ENCODE results near the gene RNASE11. TPM values are rescaled to one million over a fixed set of nuclear protein-coding genes. Genes with fewer than 3 reads are reported as not detected.
"Not testable (repeated sequence)": the region's sequence is repeated elsewhere in the genome, so short reads cannot be mapped to it uniquely, and the experiment has no call there.

Gene RNASE11
- total and polyA plus RNA-seq, 11 donors = not detected

DNA sequence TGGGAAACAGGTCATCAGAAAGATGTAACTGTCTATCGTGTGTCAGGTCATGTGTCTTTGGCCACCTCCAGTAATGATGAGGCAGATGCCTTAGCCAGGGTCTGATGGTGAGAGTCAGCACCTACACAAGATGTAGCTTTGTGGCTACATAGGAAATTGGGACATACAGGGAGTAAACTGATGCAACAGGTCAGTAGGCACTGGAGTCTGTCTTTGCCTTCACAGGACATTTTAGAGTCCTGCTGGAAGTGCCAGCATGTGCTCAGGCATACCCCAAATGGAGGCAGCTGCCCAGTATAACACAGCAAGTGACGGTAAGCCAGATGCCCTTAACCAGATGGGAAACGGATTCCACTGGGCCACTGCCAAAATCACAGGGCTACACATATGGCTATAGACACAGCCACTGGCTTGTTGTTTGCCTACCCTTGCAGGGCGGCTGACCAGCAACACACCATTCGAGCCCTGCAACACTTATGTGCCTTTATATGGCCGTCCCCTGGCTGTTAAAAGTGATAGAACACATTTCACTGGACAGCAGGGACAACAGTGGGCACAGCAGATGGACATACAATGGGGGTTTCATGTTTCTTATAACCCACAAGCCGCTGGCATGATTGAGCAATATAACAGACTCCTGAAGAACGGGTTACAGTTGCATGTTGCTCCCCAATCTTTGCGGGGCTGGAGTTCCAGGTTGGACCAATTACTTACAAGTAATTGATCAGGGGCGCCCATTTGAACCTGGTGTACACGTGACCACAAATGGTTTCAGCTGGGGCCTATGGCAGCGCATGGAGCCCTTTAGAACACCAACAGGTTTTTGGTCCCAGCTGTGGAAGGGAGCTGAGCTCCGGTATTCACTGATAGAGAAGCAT lies 16.3 kb upstream of the RNASE11 start:
- no peak overlapping the region for H3K27ac ChIP-seq
- H3K36me3 ChIP-seq = no peaks in the 10 kb centered on the region
- H3K4me3 ChIP-seq = no peak overlapping the region
- H3K9me3 ChIP-seq = no peaks in the 10 kb centered on the region
- DNase-seq (no peak), ATAC-seq (no peak)
- no peaks in the 10 kb centered on the region for H3K27me3 ChIP-seq
- intact Hi-C loops (cut with DNase I) = loop anchor here in 2 of 10 donors (10.0 kb wide), 1 partner anchor 149 kb away; the partner anchor contains the start of genes APEX1 (in 2 of the 2) and OSGEP (in 2 of the 2)
- TF ChIP-seq, protein P1, sequence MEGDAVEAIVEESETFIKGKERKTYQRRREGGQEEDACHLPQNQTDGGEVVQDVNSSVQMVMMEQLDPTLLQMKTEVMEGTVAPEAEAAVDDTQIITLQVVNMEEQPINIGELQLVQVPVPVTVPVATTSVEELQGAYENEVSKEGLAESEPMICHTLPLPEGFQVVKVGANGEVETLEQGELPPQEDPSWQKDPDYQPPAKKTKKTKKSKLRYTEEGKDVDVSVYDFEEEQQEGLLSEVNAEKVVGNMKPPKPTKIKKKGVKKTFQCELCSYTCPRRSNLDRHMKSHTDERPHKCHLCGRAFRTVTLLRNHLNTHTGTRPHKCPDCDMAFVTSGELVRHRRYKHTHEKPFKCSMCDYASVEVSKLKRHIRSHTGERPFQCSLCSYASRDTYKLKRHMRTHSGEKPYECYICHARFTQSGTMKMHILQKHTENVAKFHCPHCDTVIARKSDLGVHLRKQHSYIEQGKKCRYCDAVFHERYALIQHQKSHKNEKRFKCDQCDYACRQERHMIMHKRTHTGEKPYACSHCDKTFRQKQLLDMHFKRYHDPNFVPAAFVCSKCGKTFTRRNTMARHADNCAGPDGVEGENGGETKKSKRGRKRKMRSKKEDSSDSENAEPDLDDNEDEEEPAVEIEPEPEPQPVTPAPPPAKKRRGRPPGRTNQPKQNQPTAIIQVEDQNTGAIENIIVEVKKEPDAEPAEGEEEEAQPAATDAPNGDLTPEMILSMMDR (IDR thresholded peaks at IDR 0.05) = no peak
- no peak for TF ChIP-seq POLR2A (IDR thresholded peaks at IDR 0.05)
- WGBS, 4 donors = 78 to 86% (median 80%) methylated on average over 12 to 13 of the region's 13 CpGs
- H3K4me1 ChIP-seq = peaks cover 0 to 3% (median 0%) of the 10 kb centered on the region in 12 donors

DNA sequence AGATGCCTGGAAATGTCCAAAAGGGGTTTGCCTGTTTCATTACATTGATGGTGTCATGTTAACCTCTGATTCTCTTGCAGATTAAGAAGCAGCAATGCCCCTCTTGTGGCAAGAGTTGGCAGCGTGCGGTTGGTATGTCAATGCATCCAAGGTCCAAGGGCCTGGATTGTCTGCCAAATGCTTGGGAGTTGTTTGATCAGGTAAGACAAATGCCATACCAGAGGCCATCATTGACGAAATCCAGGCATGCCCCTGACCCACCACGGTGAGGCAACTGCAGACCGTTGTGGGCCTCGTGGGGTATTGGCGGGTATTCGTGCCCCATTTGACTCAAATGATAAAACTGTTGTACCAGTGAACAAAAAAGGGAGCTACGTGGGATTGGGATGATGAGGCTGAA lies 14.8 kb upstream of the RNASE11 start:
- TF ChIP-seq, protein P1 (IDR thresholded peaks at IDR 0.05) = no peak
- TF ChIP-seq POLR2A (IDR thresholded peaks at IDR 0.05) = no peak
- no peaks in the 10 kb centered on the region for H3K9me3 ChIP-seq
- H3K36me3 ChIP-seq = no peaks in the 10 kb centered on the region
- H3K4me3 ChIP-seq = no peak overlapping the region
- no peaks in the 10 kb centered on the region for H3K4me1 ChIP-seq
- 86 to 92% (median 91%) methylated on average over 9 of the region's 9 CpGs for WGBS, 4 donors
- no peaks in the 10 kb centered on the region for H3K27me3 ChIP-seq
- DNase-seq = no peak
- no peak overlapping the region for H3K27ac ChIP-seq
- intact Hi-C loops (cut with DNase I) = loop anchor here in 2 of 10 donors (10.0 kb wide), 1 partner anchor 148 kb away; the partner anchor contains the start of genes APEX1 (in 2 of the 2) and OSGEP (in 2 of the 2)
- no peak for ATAC-seq

DNA sequence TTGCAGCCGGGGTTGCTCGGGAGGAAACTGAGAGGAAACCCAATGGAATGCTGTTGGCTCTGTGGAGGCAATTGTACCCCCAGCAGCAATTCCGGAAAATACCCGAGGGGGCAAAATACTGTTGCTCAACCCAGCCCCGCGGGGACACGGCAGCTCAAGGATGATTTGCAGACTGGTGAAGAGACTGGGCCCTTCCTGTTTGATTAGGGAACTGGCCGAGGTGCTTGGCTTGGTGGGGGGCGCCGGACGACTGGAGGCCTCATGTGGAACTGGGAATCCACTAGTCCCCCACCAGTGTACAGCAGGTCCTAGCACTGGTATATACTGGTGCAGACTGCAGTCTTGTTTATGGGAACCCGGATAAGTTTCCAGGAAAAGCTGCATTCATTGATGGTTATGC lies 13.7 kb upstream of the RNASE11 start:
- WGBS, 4 donors = 67 to 85% (median 73%) methylated on average over 8 to 12 of the region's 12 CpGs

DNA sequence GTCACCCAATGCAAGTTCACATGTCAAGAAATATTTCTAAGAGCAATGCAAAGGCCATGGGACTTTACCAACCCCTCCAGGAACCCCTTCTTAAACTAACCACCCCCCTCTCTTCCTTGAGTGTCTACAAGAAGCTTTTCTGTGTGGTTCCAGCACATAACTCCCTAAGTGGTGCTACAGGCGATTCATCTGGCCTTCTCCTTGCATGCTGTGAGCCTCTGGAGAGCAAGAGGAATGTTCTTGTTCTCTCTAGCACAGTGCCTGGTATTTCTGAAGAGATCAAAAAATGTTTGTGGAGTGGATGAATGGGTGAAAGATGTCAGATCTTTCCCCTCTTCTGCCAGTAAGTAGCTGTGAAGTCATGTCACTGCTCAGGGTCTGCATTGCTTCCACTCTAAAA lies 9.3 kb upstream of the RNASE11 start:
- TF ChIP-seq, protein P1 (IDR thresholded peaks at IDR 0.05) = no peak
- no peak for TF ChIP-seq POLR2A (IDR thresholded peaks at IDR 0.05)
- Histone ChIP-seq H3K27me3 (no peaks in the 10 kb centered on the region), H3K4me1 (no peaks in the 10 kb centered on the region), H3K36me3 (no peaks in the 10 kb centered on the region), H3K4me3 (no peak overlapping the region), H3K9me3 (no peaks in the 10 kb centered on the region), H3K27ac (no peak overlapping the region)
- ATAC-seq = no peak
- 68 to 84% (median 76%) methylated on average over 1 of the region's 1 CpG for WGBS, 4 donors
- no peak for DNase-seq
- intact Hi-C loops (cut with DNase I) = no loop called here

More for the DNA sequence above, 13.7 kb upstream of the RNASE11 start:
- H3K27ac ChIP-seq = no peak overlapping the region
- H3K36me3 ChIP-seq = no peaks in the 10 kb centered on the region
- no peak for TF ChIP-seq POLR2A (IDR thresholded peaks at IDR 0.05)
- TF ChIP-seq, protein P1 (IDR thresholded peaks at IDR 0.05) = no peak
- no peaks in the 10 kb centered on the region for H3K4me1 ChIP-seq
- intact Hi-C loops (cut with DNase I) = loop anchor here in 2 of 10 donors (10.0 kb wide), 1 partner anchor 147 kb away; the partner anchor contains the start of genes APEX1 (in 2 of the 2) and OSGEP (in 2 of the 2)
- H3K9me3 ChIP-seq = no peaks in the 10 kb centered on the region
- no peaks in the 10 kb centered on the region for H3K27me3 ChIP-seq
- no peak for DNase-seq
- no peak overlapping the region for H3K4me3 ChIP-seq
- no peak for ATAC-seq

DNA sequence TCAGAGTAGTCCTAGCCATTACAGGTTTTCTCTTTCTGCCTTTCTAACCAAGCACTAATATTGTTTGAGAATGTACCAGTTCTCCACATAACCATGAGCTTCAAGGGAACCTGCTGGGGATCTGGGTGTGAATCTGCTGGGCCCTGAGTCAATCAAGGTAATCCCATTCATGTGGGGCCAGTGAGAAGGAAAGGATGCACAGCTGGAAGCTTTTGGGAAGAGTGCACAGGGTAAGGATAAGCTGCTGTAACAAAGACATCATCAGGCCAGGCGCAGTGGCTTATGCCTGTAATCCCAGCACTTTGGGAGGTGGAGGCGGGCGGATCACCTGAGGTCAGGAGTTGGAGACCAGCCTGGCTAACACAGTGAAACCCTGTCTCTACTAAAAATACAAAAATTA lies 7.9 kb upstream of the RNASE11 start:
- H3K4me3 ChIP-seq; H3K9me3 ChIP-seq; H3K27ac ChIP-seq; H3K36me3 ChIP-seq; H3K4me1 ChIP-seq; H3K27me3 ChIP-seq; intact Hi-C loops (cut with DNase I); ATAC-seq; DNase-seq: not testable (repeated sequence)
- WGBS, 4 donors = 94 to 100% (median 96%) methylated on average over 3 of the region's 3 CpGs
